Prostate gland (tissue), 2 donors: Measurements from ENCODE around the gene TIMP3. TPM values are rescaled to one million over a fixed set of nuclear protein-coding genes. Genes with fewer than 3 reads are reported as not detected.

Source experiments
- DNase-seq: peaks from one replicate; pipeline ENCODE4 v3.0.0-alpha.2; 2019; ENCODE audit warnings: low spot score
- H3K27ac ChIP-seq, 2 donors: fragments of 200-600 bp; sonication (generic); 2 replicates each; pipeline ENCODE4 v1.5.1; 2017 to 2019
- H3K27me3 ChIP-seq: fragments of 200-600 bp; sonication (generic); replicated peaks from 2 replicates; pipeline ENCODE4 v1.5.1; 2019; ENCODE audit not compliant: insufficient read depth
- H3K36me3 ChIP-seq, 2 donors: fragments of 200-600 bp; sonication (generic); 1 replicate in 1 of 2; 2 replicates in 1 of 2; pipeline versions ENCODE4 v1.5.1 to v1.8.1; 2017 to 2019
- H3K4me1 ChIP-seq: fragments of 200-600 bp; sonication (generic); replicated peaks from 2 replicates; pipeline ENCODE4 v1.5.1; 2019
- H3K4me3 ChIP-seq, 2 donors: fragments of 200-600 bp; sonication (generic); 2 replicates each; pipeline ENCODE4 v1.5.1; 2017 to 2019
- H3K9me3 ChIP-seq: fragments of 200-600 bp; sonication (generic); 2 replicates; pipeline ENCODE4 v1.5.1; 2017
- CTCF ChIP-seq, 4 experiments: fragments of 200-600 bp in 2 of 4; fragments of 450-650 bp in 2 of 4; sonication (generic) in 2 of 4; IDR thresholded peaks; 1 replicate in 3 of 4; 2 replicates in 1 of 4; pipeline ENCODE4 v1.5.1; 2016 to 2019; ENCODE audit warnings: antibody characterized with exemption in 4 of 4, mild to moderate bottlenecking in 2 of 4, moderate library complexity in 2 of 4
- POLR2A ChIP-seq: fragments of 450-650 bp; IDR thresholded peaks from one replicate; pipeline ENCODE4 v1.6.1; 2016; ENCODE audit warnings: antibody characterized with exemption, mild to moderate bottlenecking
- POLR2AphosphoS5 ChIP-seq: sonication (generic); formaldehyde crosslinking; IDR thresholded peaks from one replicate; pipeline ENCODE4 v1.6.1; 2017; ENCODE audit warnings: antibody characterized with exemption
- WGBS: methylation state at CpG from one replicate; pipeline ENCODE4 v1.1.5; 2018; 5-methylcytosine and 5-hydroxymethylcytosine counted together
- intact Hi-C: fragments of 100-400 bp; cut with DNase I; formaldehyde crosslinking; loops from one replicate; pipeline ENCODE4 v1.14.2; 2022
- total RNA-seq, 2 donors: library from RNA; depleted of rRNA; stranded (reverse); fragments of >200 nt; gene quantifications; one replicate each; pipeline ENCODE4 v1.1.0, GENCODE V29; 2016

Gene TIMP3
- total RNA-seq, 2 donors from 2014 or later: 148 to 397 TPM

- Histone ChIP-seq H3K36me3 (no peaks in the 10 kb centered on the region), H3K4me1 (no peaks in the 10 kb centered on the region), H3K9me3 (no peaks in the 10 kb centered on the region), H3K4me3 (no peak overlapping the region), H3K27me3 (peaks cover 2% of the 10 kb centered on the region), H3K27ac (no peak overlapping the region)
- DNase-seq: no peak
- no peak for TF ChIP-seq POLR2AphosphoS5
- intact Hi-C loops: no loop called here
- WGBS: 73% methylated on average over 3 of the region's 3 CpGs
Measured at GRCh38 chr22:32811788-32812545, 10.5 kb downstream of the TIMP3 start.

- Histone ChIP-seq H3K4me1 (no peaks in the 10 kb centered on the region), H3K4me3 (no peak overlapping the region), H3K36me3 (no peaks in the 10 kb centered on the region), H3K9me3 (no peaks in the 10 kb centered on the region), H3K27ac (no peak overlapping the region), H3K27me3 (peaks cover 2% of the 10 kb centered on the region)
- intact Hi-C loops: no loop called here
- no peak for TF ChIP-seq CTCF (IDR thresholded peaks at IDR 0.05)
- no peak for TF ChIP-seq POLR2AphosphoS5
- no peak for TF ChIP-seq POLR2A
- no peak for DNase-seq
- 60% methylated on average over 5 of the region's 5 CpGs for WGBS
Measured at GRCh38 chr22:32814285-32814860, 12.9 kb downstream of the TIMP3 start.

GRCh38 chr22:32815059-32815458, 13.6 kb downstream of the TIMP3 start:
- no peak for DNase-seq
- no peaks in the 10 kb centered on the region for H3K36me3 ChIP-seq
- no peaks in the 10 kb centered on the region for H3K9me3 ChIP-seq
- no peak for TF ChIP-seq POLR2A
- H3K27ac ChIP-seq: no peak overlapping the region
- intact Hi-C loops: no loop called here
- H3K27me3 ChIP-seq: no peaks in the 10 kb centered on the region
- WGBS: 92% methylated on average over 4 of the region's 4 CpGs
- no peaks in the 10 kb centered on the region for H3K4me1 ChIP-seq
- H3K4me3 ChIP-seq: no peak overlapping the region

GRCh38 chr22:32815943-32816342, 14.4 kb downstream of the TIMP3 start:
- Histone ChIP-seq H3K27ac (no peak overlapping the region), H3K9me3 (no peaks in the 10 kb centered on the region), H3K36me3 (no peaks in the 10 kb centered on the region), H3K4me1 (no peaks in the 10 kb centered on the region), H3K27me3 (no peaks in the 10 kb centered on the region), H3K4me3 (no peak overlapping the region)
- intact Hi-C loops: no loop called here
- TF ChIP-seq CTCF (IDR thresholded peaks at IDR 0.05) (no peak), POLR2AphosphoS5 (no peak), POLR2A (no peak)
- 69% methylated on average over 6 of the region's 6 CpGs for WGBS
- no peak for DNase-seq

- no peak for DNase-seq
- H3K4me3 ChIP-seq: no peak overlapping the region
- H3K27me3 ChIP-seq: no peaks in the 10 kb centered on the region
- H3K27ac ChIP-seq: no peak overlapping the region
- H3K9me3 ChIP-seq: no peaks in the 10 kb centered on the region
- TF ChIP-seq POLR2AphosphoS5 (no peak), POLR2A (no peak), CTCF (IDR thresholded peaks at IDR 0.05) (no peak)
- intact Hi-C loops: no loop called here
- no peaks in the 10 kb centered on the region for H3K36me3 ChIP-seq
- WGBS: 69% methylated on average over 1 of the region's 1 CpG
- no peaks in the 10 kb centered on the region for H3K4me1 ChIP-seq
Measured at GRCh38 chr22:32817137-32817730, 15.7 kb downstream of the TIMP3 start.
